Lower lobe of right lung (tissue), 2 donors: ENCODE data around the gene NIPAL1. TPM values are rescaled to one million over a fixed set of nuclear protein-coding genes. Genes with fewer than 3 reads are reported as not detected.
"Not testable (repeated sequence)": the region's sequence is repeated elsewhere in the genome, so short reads cannot be mapped to it uniquely, and the experiment has no call there.

ENCODE experiments used
- ATAC-seq, 2 donors: fragments of 200-7000 bp; cut with Tn5 transposase; one replicate each; pipeline ENCODE4 v1.9.1; 2020 to 2022; ENCODE audit warnings: mild to moderate bottlenecking in 2 of 2, moderate library complexity in 2 of 2
- DNase-seq: peaks from one replicate; pipeline ENCODE4 v3.0.0-alpha.2; 2020
- H3K27ac ChIP-seq: fragments of 200-600 bp; one replicate; pipeline ENCODE4 v1.8.0; 2022
- H3K27me3 ChIP-seq: fragments of 200-600 bp; one replicate; pipeline ENCODE4 v1.8.0; 2022; ENCODE audit warnings: low read depth
- H3K36me3 ChIP-seq: fragments of 200-600 bp; one replicate; pipeline ENCODE4 v1.8.0; 2022; ENCODE audit warnings: mild to moderate bottlenecking
- H3K4me1 ChIP-seq: fragments of 200-600 bp; one replicate; pipeline ENCODE4 v1.8.0; 2022
- H3K4me3 ChIP-seq: fragments of 200-600 bp; one replicate; pipeline ENCODE4 v1.8.0; 2022; ENCODE audit warnings: mild to moderate bottlenecking
- H3K9me3 ChIP-seq: fragments of 200-600 bp; one replicate; pipeline ENCODE4 v1.8.0; 2022
- CTCF ChIP-seq: fragments of 200-600 bp; IDR thresholded peaks from one replicate; pipeline ENCODE4 v1.8.0; 2022; ENCODE audit warnings: antibody characterized with exemption, mild to moderate bottlenecking
- intact Hi-C: fragments of 100-400 bp; cut with DNase I; formaldehyde crosslinking; loops from one replicate; pipeline ENCODE4 v1.11.0; 2022
- total RNA-seq: library from RNA; stranded (reverse); fragmentation: NEBNext Ultra II Directional; extraction: Animal tissue kit (Norgen Biotek cat#: 25700); gene quantifications from one replicate; pipeline ENCODE4 v1.2.1, GENCODE V29; 2021
- donor health status: DM: no; HTN: yes; CAD: no; lungs with severe emphysema.

Gene NIPAL1
- total RNA-seq, 1 donor from 2014 or later: 1.3 TPM

GRCh38 chr4:47990145-47990544 lies 26.4 kb upstream of the NIPAL1 start:
- Histone ChIP-seq H3K27ac (no peak overlapping the region), H3K9me3 (peaks cover 10% of the 10 kb centered on the region), H3K36me3 (no peaks in the 10 kb centered on the region), H3K27me3 (no peaks in the 10 kb centered on the region), H3K4me1 (no peaks in the 10 kb centered on the region), H3K4me3 (no peak overlapping the region)
- TF ChIP-seq CTCF: no peak
- intact Hi-C loops: no loop called here
- no peak for DNase-seq
- ATAC-seq: no peak

GRCh38 chr4:47992475-47992874 lies 24.1 kb upstream of the NIPAL1 start:
- peaks cover 10% of the 10 kb centered on the region for H3K9me3 ChIP-seq
- H3K27ac ChIP-seq, H3K4me1 ChIP-seq, H3K27me3 ChIP-seq, H3K4me3 ChIP-seq, ATAC-seq, intact Hi-C loops, DNase-seq, H3K36me3 ChIP-seq: not testable (repeated sequence)

- no peak for TF ChIP-seq CTCF
- no peak for DNase-seq
- peaks cover 3% of the 10 kb centered on the region for H3K9me3 ChIP-seq
- intact Hi-C loops: no loop called here
- no peaks in the 10 kb centered on the region for H3K4me1 ChIP-seq
- H3K36me3 ChIP-seq: no peaks in the 10 kb centered on the region
- no peaks in the 10 kb centered on the region for H3K27me3 ChIP-seq
- no peak overlapping the region for H3K4me3 ChIP-seq
- H3K27ac ChIP-seq: no peak overlapping the region
- no peak for ATAC-seq
These were observed 20.6 kb upstream of the NIPAL1 start for GRCh38 chr4:47996021-47996420.

GRCh38 chr4:48002267-48002666 lies 14.3 kb upstream of the NIPAL1 start:
- Histone ChIP-seq H3K27me3 (no peaks in the 10 kb centered on the region), H3K9me3 (no peaks in the 10 kb centered on the region), H3K36me3 (no peaks in the 10 kb centered on the region), H3K27ac (no peak overlapping the region), H3K4me3 (no peak overlapping the region), H3K4me1 (no peaks in the 10 kb centered on the region)
- intact Hi-C loops: no loop called here
- ATAC-seq: no peak
- DNase-seq: no peak
- TF ChIP-seq CTCF: no peak

GRCh38 chr4:48003568-48003967 lies 13.0 kb upstream of the NIPAL1 start:
- H3K36me3 ChIP-seq, H3K4me3 ChIP-seq, intact Hi-C loops, H3K27me3 ChIP-seq, ATAC-seq, H3K9me3 ChIP-seq, H3K4me1 ChIP-seq, H3K27ac ChIP-seq: not testable (repeated sequence)
- peak; percentile 65 for TF ChIP-seq CTCF
- DNase-seq: peak; percentile 64

GRCh38 chr4:48005781-48006180 lies 10.8 kb upstream of the NIPAL1 start:
- Histone ChIP-seq H3K36me3 (no peaks in the 10 kb centered on the region), H3K27ac (no peak overlapping the region), H3K4me3 (no peak overlapping the region), H3K27me3 (no peaks in the 10 kb centered on the region), H3K9me3 (no peaks in the 10 kb centered on the region), H3K4me1 (no peaks in the 10 kb centered on the region)
- DNase-seq (no peak), ATAC-seq (no peak)
- no peak for TF ChIP-seq CTCF
- intact Hi-C loops: no loop called here
